ENCODE data around the gene CHAD. TPM values are rescaled to one million over a fixed set of nuclear protein-coding genes. Genes with fewer than 3 reads are reported as not detected.
A peak's percentile ranks its signal among the peaks of the same experiment; 100 is the strongest.

Gene CHAD
- total and polyA plus RNA-seq, 2 of the 13 experiments (the other 11 are each of a cell fraction or from before 2014, with no cell fraction given), result 1.4 TPM; not detected in 1

GRCh38 chr17:50428831-50429424, 39.8 kb downstream of the CHAD start (continued):
- peak; percentile 98 for TF ChIP-seq ARID5B (CRISPR knock-in tag; IDR thresholded peaks at IDR 0.05)
- TF ChIP-seq PTBP1 (IDR thresholded peaks at IDR 0.05; ENCODE audit: low read depth, low read length, poor library complexity, severe bottlenecking), result no peak
- no peak for TF ChIP-seq KAT2B (IDR thresholded peaks at IDR 0.05; ENCODE audit: borderline replicate concordance, low read depth, low read length)
- TF ChIP-seq ZNF615 (CRISPR knock-in tag; IDR thresholded peaks at IDR 0.05; ENCODE audit: borderline replicate concordance), result no peak
- 0 out of 2 replicates have a peak, but pooled peaks have one; percentile 48 for TF ChIP-seq KLF13 (CRISPR knock-in tag; IDR thresholded peaks at IDR 0.05)
- TF ChIP-seq POGK (CRISPR knock-in tag; conservative IDR thresholded peaks at IDR 0.05), result peak; percentile 71
- TF ChIP-seq PHF21A (CRISPR knock-in tag; IDR thresholded peaks at IDR 0.05), result peak; percentile 98
- TF ChIP-seq NR0B2 (CRISPR knock-in tag; IDR thresholded peaks at IDR 0.05), result no peak
- TF ChIP-seq DRAP1 (CRISPR knock-in tag; IDR thresholded peaks at IDR 0.05), result peak; percentile 62; the same call in 1 of the 2 replicates
- peak; percentile 77; the same call in 1 of the 2 replicates for TF ChIP-seq ZNF430 (CRISPR knock-in tag; IDR thresholded peaks at IDR 0.05)
- TF ChIP-seq HNRNPK (IDR thresholded peaks at IDR 0.05; ENCODE audit: low read depth, low read length, poor library complexity, severe bottlenecking), result no peak
- no peak for TF ChIP-seq CENPBD1 (CRISPR knock-in tag; IDR thresholded peaks at IDR 0.05; ENCODE audit: borderline replicate concordance, low read depth)
- peak; percentile 93; the same call in 1 of the 2 replicates for TF ChIP-seq ZNF788 (CRISPR knock-in tag; IDR thresholded peaks at IDR 0.05; ENCODE audit: borderline replicate concordance)
- TF ChIP-seq NFKBIZ (CRISPR knock-in tag; IDR thresholded peaks at IDR 0.05), result peak; percentile 92; the same call in 1 of the 2 replicates
- TF ChIP-seq MXD1 (CRISPR knock-in tag; IDR thresholded peaks at IDR 0.05), result no peak
- TF ChIP-seq ZNF547 (CRISPR knock-in tag; IDR thresholded peaks at IDR 0.05), result no peak
- peak; percentile 89 for TF ChIP-seq FOXA3 (CRISPR knock-in tag; IDR thresholded peaks at IDR 0.05)
- peak; percentile 87 for TF ChIP-seq TRIM24 (CRISPR knock-in tag; IDR thresholded peaks at IDR 0.05)
- TF ChIP-seq ZNF879 (CRISPR knock-in tag; IDR thresholded peaks at IDR 0.05), result no peak
- TF ChIP-seq CHCHD3 (CRISPR knock-in tag; IDR thresholded peaks at IDR 0.05), result no peak
